Muscle of arm (tissue), 14 donors: Measurements from ENCODE around the gene KLHL15. TPM values are rescaled to one million over a fixed set of nuclear protein-coding genes. Genes with fewer than 3 reads are reported as not detected.
"Not testable (repeated sequence)": the region's sequence is repeated elsewhere in the genome, so short reads cannot be mapped to it uniquely, and the experiment has no call there.

Experiments
- DNase-seq: peaks from one replicate; pipeline ENCODE4 v3.0.0-alpha.2; 2013
- long read RNA-seq, 11 donors: transcript quantifications; one replicate each; lab custom pipeline, GENCODE V29; 2026
- polyA plus RNA-seq, 12 donors: library from polyadenylated mRNA; unstranded; fragments of 120-200 nt; gene quantifications; one replicate each; pipeline ENCODE4 v1.2.1, GENCODE V29; 2013; ENCODE audit not compliant: insufficient read length in 12 of 12

Gene KLHL15, protein sequence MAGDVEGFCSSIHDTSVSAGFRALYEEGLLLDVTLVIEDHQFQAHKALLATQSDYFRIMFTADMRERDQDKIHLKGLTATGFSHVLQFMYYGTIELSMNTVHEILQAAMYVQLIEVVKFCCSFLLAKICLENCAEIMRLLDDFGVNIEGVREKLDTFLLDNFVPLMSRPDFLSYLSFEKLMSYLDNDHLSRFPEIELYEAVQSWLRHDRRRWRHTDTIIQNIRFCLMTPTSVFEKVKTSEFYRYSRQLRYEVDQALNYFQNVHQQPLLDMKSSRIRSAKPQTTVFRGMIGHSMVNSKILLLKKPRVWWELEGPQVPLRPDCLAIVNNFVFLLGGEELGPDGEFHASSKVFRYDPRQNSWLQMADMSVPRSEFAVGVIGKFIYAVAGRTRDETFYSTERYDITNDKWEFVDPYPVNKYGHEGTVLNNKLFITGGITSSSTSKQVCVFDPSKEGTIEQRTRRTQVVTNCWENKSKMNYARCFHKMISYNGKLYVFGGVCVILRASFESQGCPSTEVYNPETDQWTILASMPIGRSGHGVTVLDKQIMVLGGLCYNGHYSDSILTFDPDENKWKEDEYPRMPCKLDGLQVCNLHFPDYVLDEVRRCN
- 10 to 100 TPM in 11 of 12 donors, not detected in 1; 10.1 to 14.0 (median 12.3) TPM for polyA plus RNA-seq
- long read RNA-seq, donor 1, partial matches to known transcripts = 335 of 372 reads
- long read RNA-seq, donor 1, other reads (novel, unspliced or antisense) = 37 of 372 reads
- long read RNA-seq, donor 2, partial matches to known transcripts = 16 of 54 reads
- long read RNA-seq, donor 2, other reads (novel, unspliced or antisense) = 38 of 54 reads
- long read RNA-seq, donor 3 = 0 reads
- long read RNA-seq, donor 4 = 0 reads
- long read RNA-seq, donor 5 = 0 reads
- long read RNA-seq, donor 6 = 0 reads
- long read RNA-seq, donor 7 = 0 reads
- long read RNA-seq, donor 8, partial matches to known transcripts = 160 of 160 reads
- long read RNA-seq, donor 8, other reads (novel, unspliced or antisense) = 0 of 160 reads
- long read RNA-seq, donor 9 = 0 reads
- long read RNA-seq, donor 10 = 0 reads
- long read RNA-seq, donor 11, partial matches to known transcripts = 5 of 5 reads
- long read RNA-seq, donor 11, other reads (novel, unspliced or antisense) = 0 of 5 reads

- DNase-seq = no peak
Observed at GRCh38 chrX:24027086-24027485, at the start of gene KLHL15. Gene KLHL15 (minus strand): TSS chrX:24027186. CDS start chrX:24006693, 20,493 bp downstream.

GRCh38 chrX:24069877-24070276 is 42.9 kb upstream of the KLHL15 start:
- DNase-seq = no peak

- no peak for DNase-seq
Observed at GRCh38 chrX:24063488-24063887, 36.5 kb upstream of the KLHL15 start.

- no peak for DNase-seq
Observed at GRCh38 chrX:24055043-24055356, 28.0 kb upstream of the KLHL15 start.

DNA sequence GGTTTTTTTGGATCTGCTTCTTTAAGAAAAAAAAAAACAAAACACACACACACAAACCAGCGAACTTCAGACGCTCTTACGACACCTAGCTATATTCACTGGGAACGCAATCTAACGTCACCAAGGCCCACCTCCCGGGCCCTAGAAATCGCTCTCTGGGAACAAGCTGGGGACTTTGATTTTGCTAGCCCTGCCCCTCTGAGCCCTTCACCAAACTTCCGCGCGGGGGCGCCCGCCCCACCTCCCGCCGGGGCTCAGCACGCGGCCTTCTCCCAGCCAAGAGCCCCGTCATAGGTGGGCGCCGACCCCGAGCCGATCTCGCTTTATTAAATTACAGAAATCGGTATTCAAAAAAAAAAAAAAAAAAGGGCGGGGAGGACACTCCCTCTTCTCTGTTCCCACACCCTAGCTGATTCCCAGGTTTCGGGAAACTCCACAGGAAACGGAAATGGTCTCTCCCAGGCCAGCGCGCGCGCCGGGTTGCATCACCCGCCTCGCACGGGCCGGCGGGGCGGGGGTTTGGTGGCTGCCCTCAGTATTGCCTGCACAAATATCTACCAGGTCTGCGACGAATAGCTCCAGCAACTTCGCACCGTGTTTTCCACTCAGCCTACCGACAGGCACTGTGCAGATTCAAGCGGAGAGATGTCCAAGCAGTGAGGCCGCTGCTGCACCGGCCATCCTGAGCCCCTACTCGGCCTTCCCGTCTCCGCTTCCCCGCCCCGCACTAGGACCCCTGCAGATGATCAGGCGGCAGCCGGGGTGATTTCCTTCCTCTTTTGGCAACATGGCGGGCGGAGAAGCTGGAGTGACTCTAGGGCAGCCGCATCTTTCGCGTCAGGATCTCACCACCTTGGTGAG is 27.4 kb upstream of the KLHL15 start, which contains the start of gene EIF2S3:
Gene EIF2S3, plus strand, starts transcription at position 775 of the 861 bp plus-strand sequence. Its CDS starts 13 bp downstream, at position 788.
- peak; percentile 95 for DNase-seq

DNA sequence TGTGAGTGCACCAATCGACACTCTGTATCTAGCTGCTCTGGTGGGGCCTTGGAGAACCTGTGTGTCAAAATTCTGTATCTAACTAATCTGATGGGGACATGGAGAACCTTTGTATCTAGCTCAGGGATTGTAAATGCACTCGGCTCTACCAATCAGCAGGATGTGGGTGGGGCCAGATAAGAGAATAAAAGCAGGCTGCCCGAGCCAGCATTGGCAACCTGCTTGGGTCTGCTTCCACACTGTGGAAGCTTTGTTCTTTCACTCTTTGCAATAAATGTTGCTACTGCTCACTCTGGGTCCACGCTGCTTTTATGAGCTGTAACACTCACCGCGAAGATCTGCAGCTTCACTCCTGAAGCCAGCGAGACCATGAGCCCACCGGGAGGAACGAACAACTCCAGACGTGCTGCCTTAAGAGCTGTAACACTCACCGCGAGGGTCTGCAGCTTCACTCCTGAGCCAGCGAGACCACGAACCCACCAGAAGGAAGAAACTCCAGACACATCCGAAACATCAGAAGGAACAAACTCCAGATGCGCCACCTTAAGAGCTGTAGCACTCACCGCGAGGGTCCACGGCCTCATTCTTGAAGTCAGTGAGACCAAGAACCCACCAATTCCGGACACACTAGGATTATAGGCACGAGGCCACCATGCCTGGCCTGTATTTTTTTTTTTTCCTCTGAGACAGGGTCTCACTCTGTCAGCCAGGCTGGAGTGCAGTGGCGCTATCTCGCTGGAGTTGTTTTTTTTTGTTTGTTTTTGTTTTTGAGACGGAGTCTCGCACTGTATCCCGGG is 23.7 kb upstream of the KLHL15 start:
- DNase-seq = not testable (repeated sequence)

- not testable (repeated sequence) for DNase-seq
Observed at GRCh38 chrX:24049643-24050042, 22.7 kb upstream of the KLHL15 start.

- not testable (repeated sequence) for DNase-seq
Observed at GRCh38 chrX:24046060-24046459, 19.1 kb upstream of the KLHL15 start.

DNA sequence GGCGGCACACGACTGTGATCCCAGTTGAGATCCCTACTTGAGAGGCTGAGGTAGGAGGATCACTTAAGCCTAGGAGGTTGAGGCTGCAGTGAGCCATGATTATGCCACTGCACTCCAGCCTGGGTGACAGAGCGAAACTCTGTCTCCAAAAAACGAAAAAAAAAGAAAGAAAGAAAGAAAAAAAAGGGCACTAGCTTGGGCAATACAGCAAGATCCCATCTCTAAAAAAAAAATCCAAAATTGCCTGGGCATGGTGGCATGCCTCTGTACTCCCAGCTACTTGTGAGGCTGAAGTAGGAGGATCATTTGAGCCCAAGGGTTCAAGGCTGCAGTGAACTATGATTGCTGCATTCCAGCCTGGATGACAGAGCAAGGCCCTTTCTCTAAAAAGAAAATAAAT is 10.7 kb upstream of the KLHL15 start:
- DNase-seq = no peak

DNA sequence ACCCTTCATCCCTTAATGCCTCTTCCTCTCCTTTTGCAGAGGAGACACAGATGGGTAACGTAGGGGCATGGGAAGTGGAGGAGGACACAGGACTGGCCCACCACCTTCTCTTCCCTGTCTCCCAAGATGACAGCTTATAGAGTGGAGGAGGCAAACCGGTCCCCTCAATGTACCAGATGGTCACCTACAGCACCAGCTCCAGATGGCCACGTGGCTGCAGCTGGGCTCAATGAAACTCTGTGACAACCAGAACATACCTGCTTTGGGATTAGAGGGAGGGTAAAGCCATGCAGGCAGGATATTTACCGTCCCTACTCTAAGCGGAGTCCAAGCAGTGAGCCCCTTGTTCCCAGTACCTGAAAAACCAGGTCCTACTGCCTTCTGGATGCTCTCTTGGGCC is 7.5 kb upstream of the KLHL15 start:
- no peak for DNase-seq

DNA sequence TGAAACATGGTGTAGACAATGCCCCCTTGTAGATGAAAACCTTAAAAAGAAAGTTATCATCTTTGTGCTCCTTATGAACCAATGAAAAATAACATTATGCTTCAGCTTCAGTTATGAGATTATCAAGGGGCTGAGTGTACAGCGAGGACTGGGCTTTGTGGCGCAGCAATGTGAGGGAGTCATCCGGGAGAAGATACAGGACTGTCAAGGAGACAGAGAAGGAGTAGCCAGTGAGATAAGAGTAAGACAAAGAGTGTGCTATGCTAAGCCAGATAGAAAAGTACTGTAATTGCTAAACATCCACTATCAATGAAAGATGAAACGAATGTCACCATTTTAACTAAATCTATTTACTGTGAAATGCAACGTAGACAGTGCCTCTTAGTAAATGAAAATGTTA is 3.6 kb upstream of the KLHL15 start:
- no peak for DNase-seq

DNA sequence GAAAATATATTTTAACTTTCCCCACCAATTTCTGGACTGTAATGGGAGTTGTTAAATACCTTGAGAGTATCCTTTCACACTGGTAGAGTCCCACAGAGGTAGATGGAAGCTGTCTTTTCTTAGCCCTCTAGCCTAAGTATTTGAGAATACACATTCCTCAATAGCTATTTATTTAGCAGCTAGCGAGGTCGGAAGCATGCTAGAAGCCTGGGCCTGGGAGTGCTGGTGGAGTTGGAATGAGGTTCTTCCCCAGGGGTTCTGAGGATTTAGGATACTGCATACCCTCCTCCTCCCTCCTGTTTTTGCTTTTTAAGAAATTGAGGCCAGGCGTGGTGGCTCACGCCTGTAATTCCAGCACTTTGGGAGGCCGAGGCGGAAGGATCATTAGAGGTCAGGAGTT is 999 bp upstream of the KLHL15 start:
- no peak for DNase-seq

GRCh38 chrX:24026432-24026831 is 554 bp downstream of the KLHL15 start:
- DNase-seq = peak; percentile 35

- peak; percentile 79 for DNase-seq
Observed at GRCh38 chrX:24025741-24026403, 1.1 kb downstream of the KLHL15 start.

GRCh38 chrX:24024819-24025740 is 1.9 kb downstream of the KLHL15 start:
- peak; percentile 89 for DNase-seq

DNA sequence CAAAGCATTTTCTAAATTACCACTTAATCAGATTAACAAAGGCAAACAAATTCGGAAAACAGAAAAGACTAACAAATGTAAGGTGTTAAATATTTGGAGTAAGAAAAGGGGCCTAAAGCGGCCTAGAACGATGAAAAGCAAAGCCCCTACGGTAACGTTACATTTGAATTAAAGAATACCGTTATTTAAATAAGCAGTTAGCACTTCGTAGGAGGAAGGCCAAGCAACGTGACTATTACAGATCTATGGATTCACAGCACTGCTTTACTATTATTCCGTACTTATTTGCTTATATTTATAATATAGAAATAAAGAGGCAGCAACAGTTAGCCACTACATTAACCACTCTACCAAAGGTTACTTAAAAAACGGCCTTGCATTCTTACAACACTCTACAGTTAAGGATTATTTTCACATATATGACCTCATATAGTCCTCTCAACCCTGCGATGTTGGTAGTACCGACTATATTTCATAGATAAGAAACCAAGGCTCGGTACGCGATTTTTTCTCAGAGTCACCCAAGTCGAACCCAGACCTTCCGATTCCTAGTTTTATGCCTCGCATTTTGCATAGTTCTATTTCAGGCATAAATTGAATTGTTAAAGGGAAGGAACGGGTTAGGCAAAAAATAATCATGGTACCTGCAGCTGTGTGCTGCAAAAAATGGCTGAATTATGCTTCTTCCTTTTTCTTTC is 2.9 kb downstream of the KLHL15 start:
- peak; percentile 20 for DNase-seq

- DNase-seq = no peak
Observed at GRCh38 chrX:24023544-24023943, 3.4 kb downstream of the KLHL15 start.

DNA sequence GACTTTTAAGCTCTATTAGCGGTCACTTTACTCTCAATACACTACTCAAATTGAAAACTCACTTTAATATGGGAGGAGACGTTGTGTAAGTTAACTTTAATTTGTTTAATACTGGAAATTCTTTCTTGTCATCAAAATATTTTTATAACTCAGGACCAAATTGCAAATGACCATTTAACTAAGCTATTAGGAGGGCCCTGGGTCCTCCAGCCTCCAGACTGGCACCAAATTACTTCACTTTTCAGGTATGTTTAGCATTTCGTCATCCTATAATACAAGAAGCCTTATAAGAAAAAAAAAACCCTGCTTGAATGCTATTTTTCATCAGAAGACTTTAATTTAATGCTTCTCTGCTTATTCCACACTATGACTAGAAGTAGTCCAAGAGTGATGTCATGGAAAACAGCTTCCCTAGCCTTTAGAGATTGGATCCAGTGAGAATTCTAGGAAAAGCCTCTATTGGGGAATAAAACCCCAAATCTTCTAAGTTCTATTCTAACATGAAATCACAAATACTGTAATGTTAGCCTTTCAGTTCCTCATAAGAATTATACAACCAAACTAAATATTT is 6.6 kb downstream of the KLHL15 start:
- DNase-seq = no peak
